Adrenal gland (tissue), 5 donors: ENCODE data around the gene MAGI2.

Source experiments
- POLR2A ChIP-seq, 2 donors: fragments of 450-650 bp; IDR thresholded peaks; one replicate each; pipeline ENCODE4 v1.6.1; 2017; ENCODE audit warnings: antibody characterized with exemption in 2 of 2, mild to moderate bottlenecking in 2 of 2, moderate library complexity in 1 of 2
- TF ChIP-seq, protein P1 (sequence below), 6 experiments: fragments of 450-650 bp in 4 of 6; fragments of 200-600 bp in 2 of 6; sonication (generic) in 1 of 6; IDR thresholded peaks; 1 replicate in 5 of 6; 2 replicates in 1 of 6; pipeline versions ENCODE4 v1.5.1 to v1.8.0; 2016 to 2021; ENCODE audit warnings: antibody characterized with exemption in 6 of 6, mild to moderate bottlenecking in 2 of 6, moderate library complexity in 1 of 6
- donor health status: DM: no; HTN: no; CAD: no.

DNA sequence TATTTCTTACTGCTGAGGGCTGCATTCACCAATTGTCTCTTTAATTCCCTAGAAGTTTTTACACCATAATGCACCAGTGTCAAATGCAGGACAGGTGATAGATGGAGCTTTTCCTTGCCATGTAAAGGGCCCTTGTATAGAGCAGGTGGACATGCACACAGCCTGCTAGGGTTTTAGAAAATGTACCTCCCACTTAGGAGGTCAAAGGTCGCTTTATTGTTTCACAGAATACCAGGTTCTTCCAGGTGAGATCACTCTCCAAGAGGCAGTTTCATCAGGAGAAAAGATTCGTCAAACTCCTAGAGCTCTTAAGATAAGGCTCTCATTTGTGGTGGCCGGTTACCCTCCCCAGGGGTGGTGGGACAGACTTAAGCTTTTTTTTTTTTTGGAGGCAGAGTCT, 1439.1 kb downstream of the MAGI2 start:
- TF ChIP-seq POLR2A (IDR thresholded peaks at IDR 0.05): no peak
- TF ChIP-seq, protein P1, sequence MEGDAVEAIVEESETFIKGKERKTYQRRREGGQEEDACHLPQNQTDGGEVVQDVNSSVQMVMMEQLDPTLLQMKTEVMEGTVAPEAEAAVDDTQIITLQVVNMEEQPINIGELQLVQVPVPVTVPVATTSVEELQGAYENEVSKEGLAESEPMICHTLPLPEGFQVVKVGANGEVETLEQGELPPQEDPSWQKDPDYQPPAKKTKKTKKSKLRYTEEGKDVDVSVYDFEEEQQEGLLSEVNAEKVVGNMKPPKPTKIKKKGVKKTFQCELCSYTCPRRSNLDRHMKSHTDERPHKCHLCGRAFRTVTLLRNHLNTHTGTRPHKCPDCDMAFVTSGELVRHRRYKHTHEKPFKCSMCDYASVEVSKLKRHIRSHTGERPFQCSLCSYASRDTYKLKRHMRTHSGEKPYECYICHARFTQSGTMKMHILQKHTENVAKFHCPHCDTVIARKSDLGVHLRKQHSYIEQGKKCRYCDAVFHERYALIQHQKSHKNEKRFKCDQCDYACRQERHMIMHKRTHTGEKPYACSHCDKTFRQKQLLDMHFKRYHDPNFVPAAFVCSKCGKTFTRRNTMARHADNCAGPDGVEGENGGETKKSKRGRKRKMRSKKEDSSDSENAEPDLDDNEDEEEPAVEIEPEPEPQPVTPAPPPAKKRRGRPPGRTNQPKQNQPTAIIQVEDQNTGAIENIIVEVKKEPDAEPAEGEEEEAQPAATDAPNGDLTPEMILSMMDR (IDR thresholded peaks at IDR 0.05): no peak
